GM21786 (cell line): ENCODE measurements around the gene IFT27.
"Not testable (repeated sequence)": the region's sequence is repeated elsewhere in the genome, so short reads cannot be mapped to it uniquely, and the experiment has no call there.

Source experiments
- ATAC-seq: cut with Tn5 transposase; IDR thresholded peaks from one replicate; pipeline ENCODE4 v1.9.1; 2021; ENCODE audit not compliant: unreplicated experiment

Gene IFT27

GRCh38 chr22:36745301-36745995 is 30.5 kb downstream of the IFT27 start:
- ATAC-seq = no peak

GRCh38 chr22:36744791-36745190 is 31.1 kb downstream of the IFT27 start:
- no peak for ATAC-seq

GRCh38 chr22:36744413-36744765 is 31.5 kb downstream of the IFT27 start:
- no peak for ATAC-seq

DNA sequence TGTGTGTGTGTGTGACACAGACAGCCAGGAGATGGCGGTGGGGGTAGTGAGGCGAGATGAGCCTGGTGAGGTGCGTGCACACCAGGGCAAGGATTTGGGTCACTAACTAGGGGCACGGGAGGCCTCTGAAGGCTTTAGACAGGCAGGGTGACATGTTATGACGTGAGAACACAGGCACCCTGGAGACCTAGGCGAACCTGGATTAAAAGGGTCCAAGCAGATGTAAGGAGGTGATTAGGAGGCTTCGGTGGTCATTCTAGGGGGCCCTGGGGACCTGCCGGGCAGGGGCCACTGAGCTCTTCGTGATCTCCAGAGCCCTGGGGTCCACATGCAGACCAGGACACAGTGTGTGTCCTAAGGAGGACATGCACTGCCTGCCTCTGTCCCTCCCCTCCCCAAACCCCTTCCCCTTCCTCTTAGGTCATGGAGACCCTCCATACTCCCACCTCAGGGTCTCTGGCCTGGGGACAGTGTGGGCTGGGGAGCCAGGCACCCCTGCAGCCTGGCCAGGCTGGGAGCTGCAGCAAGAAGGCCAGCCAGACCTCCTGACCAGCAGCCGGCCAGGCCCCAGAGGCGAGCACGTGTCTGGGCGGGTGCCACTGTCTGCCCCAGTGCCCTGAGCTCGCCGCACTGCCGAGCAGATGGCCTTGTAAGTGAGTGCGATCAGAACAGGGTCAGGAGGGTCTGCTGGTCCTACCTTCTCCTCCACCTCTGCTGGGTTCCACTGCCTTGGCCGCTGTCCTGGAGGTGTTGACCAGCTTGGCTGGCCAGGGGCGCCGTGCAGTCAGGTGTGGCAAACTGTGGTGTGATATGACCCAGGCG is 32.1 kb downstream of the IFT27 start:
- ATAC-seq = no peak

DNA sequence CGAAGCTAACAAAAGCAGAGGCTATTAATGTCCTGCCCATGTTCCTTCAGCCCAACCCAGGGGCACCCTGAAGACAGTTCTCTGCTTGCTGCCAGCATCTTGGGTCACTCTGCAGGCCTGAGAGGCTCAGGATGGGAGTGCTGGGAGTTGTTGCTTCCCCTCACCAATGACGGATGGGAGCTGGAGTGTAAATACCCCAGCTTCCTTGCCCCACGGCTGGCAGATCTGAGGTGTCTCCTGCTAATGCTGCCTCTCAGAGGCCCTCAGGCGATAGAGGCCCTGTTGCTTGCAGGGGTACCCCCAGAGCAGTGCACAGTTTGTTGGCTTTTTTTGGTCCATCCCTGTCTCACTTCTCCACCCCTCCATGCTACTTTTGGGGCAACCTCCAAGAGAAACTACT is 32.9 kb downstream of the IFT27 start:
- ATAC-seq = no peak

DNA sequence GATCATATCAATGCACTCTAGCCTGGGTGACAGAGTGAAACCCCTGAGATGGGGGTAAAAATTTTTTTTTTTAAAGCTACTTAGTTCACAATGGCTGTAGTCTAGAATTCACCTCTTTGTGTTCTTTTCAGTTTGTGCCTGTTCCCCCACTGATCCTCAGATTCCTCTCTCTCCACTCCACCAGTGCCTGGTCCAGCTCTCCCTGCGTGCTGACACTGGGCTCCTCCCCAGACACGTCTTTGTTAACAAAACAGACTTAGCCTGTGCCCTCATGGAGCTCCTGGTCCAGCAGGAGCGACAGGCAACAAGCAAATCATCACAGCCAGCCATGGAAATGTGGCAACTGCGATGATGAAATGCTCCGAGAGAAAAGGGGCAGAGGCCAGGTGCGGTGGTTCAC is 34.0 kb downstream of the IFT27 start:
- no peak for ATAC-seq

- ATAC-seq = no peak
Measured at GRCh38 chr22:36741204-36741793, 34.6 kb downstream of the IFT27 start.

- ATAC-seq = no peak
Measured at GRCh38 chr22:36740716-36741115, 35.2 kb downstream of the IFT27 start.

- no peak for ATAC-seq
Measured at GRCh38 chr22:36739185-36739584, 36.7 kb downstream of the IFT27 start.

DNA sequence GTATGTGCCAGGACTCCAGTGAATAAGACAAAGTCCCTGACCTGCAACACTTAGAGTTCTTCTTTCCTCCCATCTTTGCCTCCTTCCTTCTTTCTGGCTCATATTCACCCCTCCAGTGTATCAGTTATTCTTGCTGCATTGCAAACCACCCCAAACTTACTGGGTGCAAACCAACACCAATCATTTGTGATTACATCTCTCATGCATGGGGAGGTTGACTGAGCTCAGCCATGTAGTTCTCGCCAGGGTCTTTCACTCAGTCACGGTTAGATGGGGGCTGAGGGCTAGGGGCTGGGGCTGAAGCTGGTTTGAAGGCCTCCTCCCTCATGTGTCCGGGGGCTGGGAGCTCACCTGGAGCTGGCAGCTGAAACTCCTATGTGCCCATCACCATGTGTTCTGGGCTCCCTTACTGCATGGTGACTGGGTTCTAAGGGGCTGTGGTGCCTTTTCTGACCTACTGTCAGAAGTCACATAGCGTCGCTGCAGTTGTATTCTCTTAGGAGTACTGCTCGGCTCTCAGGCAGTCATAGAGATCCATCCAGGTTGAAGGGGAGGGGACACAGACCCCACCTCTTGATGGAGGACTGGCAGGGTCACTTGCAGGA is 37.4 kb downstream of the IFT27 start:
- no peak for ATAC-seq

DNA sequence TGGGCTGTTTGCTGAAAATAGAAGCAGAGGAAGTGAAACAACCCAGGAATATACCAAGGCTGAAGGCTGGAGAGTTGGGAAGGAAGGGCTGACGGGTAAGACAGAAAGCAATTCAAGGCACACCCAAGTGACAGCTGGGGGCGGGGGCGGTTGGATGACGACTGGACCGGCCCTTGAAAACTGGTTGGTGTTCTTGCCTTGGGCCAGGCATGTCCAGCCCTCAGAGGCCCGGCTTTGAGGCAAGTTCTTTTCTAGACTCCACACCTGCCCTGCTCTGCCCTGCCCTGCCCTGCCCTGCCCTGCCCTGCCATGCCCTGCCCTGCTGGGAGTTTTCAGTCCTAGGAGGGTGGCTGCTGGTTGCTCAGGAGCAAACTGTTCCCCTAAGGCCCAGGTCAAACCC is 38.1 kb downstream of the IFT27 start:
- no peak for ATAC-seq

DNA sequence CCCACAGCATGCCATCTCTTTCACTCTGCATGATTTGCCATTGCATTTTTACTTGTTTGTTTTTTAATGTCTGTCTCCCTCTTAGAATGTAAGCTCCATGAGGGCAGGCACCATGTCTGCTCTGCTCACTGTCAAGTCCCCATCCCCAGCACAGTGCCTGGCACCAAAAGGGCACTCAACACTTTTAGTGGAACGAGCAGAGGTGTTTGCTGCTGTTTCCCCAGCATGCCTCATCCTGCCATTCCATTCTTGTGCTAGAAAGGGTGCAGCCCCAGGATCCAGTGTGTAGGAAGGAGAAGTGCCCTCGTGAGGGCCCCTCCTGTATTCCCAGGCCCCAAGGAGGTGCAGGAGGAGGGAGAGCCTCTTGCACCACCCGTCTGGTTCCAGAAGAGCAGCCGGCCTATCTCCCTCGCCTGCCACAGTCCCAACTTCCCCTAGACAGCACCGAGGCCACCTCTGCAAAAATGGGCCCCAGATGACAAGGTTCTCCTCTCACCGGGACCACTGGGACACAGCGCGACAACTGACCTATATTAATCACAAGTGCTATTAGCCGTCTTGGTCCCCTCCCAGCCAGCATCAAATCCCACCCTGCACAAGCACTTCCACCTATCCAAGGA is 39.1 kb downstream of the IFT27 start:
- ATAC-seq = no peak

DNA sequence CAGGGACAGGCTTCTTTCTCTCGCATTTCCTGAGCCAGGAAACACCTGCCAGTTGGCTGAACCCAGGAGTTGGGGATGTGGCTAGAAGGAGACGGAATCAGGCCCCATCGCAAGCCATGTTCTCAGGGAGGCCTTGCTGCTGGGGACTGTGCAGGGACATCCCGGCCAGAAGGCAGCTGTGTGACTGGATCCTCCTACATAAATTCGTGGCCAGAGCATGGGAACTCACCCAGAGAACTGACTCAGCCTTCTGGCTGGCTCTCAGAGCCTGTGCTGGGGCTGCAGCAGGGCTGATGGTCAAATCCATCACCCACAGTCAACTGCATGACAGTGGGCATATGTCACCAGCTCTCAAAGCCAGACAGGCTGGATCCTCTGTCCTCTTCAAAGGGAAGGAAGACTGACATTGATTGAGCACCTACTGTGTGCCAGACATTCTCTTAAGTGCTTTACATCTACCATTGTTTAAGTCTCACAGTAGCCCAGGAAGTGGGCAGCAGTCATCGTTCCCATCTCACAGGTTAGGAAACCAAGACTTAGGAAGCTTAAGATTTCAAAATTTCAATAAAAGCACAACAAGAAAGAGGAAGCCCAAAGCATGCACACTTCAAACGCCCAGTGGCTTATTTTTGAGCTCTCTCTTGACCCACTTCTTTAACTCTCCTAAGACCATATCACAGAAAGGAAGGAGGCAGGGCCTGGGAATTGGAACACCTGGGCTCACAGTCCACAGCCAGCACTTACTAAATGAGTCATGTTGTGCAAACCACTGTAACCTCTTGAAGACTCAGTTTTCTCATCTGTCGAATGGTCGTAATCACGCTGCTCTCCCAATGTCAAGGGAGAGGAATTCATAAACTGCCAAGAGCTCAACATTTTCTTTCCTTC is 41.5 kb downstream of the IFT27 start:
- no peak for ATAC-seq

GRCh38 chr22:36733271-36733670 is 42.6 kb downstream of the IFT27 start:
- no peak for ATAC-seq

GRCh38 chr22:36732609-36733008 is 43.3 kb downstream of the IFT27 start:
- no peak for ATAC-seq

- ATAC-seq = no peak
Measured at GRCh38 chr22:36731916-36732315, 44.0 kb downstream of the IFT27 start.

DNA sequence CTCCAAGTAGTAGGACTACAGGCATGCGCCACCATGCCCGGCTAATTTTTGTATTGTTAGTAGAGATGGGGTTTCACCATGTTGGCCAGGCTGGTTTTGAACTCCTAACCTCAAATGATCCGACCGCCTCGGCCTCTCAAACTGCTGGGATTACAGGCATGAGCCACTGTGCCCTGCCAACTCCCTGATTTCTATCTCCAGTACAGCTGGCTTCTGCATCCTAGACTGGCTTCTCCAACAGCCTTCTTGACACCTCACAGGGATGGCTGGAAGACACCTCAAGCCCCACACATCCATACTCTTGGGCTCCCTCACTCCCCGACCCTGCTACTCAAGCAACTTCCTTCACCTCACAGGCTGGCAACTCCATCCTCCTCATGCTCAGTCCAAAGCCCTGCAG is 44.6 kb downstream of the IFT27 start:
- ATAC-seq = not testable (repeated sequence)

- ATAC-seq = no peak
Measured at GRCh38 chr22:36730176-36730858, 45.6 kb downstream of the IFT27 start.

DNA sequence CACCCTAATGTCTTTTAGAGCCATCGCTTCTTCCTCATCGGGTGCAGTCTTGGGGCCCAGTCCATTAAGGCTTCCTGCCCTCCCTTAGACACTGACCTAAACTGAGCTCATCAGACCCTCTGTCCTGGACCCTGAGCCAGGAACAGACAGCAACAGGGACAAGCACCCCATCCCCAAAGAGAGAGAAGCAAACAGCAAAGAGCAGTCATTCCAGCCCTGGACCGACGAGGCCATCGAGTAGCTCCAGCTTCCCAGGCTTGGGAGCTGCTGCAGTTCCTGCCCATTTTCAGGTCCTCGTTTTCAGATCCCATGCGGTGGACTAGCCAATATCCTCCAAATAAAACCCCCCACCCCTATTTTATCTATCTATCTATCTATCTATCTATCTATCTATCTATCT is 46.6 kb downstream of the IFT27 start:
- no peak for ATAC-seq

DNA sequence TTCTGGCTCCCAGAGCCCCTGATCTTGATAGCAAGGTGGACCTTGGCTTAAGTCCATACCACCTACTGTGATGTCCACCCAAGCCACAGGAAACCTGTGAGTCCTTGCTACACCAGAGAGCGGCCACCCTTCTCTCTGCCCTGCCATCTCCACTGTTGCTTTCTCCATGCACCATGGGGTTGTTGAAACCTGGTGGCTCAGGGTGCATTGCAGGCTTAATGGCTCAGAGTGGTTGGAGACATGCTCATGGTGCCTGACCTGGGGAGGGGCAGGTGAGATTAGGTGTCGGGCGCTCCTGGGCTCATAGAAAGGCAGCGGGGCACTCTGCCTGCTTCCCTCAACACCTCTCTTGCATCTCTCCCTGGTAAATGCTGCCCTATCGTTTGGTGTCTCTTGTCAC is 47.4 kb downstream of the IFT27 start:
- no peak for ATAC-seq
